Astrocyte (in vitro differentiated cells and primary cell): ENCODE results near the gene TTC31. TPM values are rescaled to one million over a fixed set of nuclear protein-coding genes. Genes with fewer than 3 reads are reported as not detected.

Experiments used
- DNase-seq: peaks from one replicate; pipeline ENCODE4 v3.0.0-alpha.2; 2010; ENCODE audit warnings: low read depth
- FAIRE-seq: peaks from 2 replicates; lab custom pipeline; 2011; peaks lifted over from hg19 to GRCh38; lab: Jason Lieb, UNC
- H2AFZ ChIP-seq: 2 replicates; pipeline ENCODE4 v1.6.0; 2012; ENCODE audit warnings: low read depth, low read length, inconsistent platforms
- H3K27ac ChIP-seq: 2 replicates; pipeline ENCODE4 v1.5.1; 2011; ENCODE audit warnings: low read depth, low read length, inconsistent platforms
- H3K27me3 ChIP-seq: 2 replicates; pipeline ENCODE4 v1.6.0; 2011; ENCODE audit warnings: low read length, inconsistent platforms; ENCODE audit not compliant: insufficient read depth
- H3K36me3 ChIP-seq: 2 replicates; pipeline ENCODE4 v1.5.1; 2011; ENCODE audit warnings: low read length, inconsistent platforms; ENCODE audit not compliant: insufficient read depth
- H3K4me1 ChIP-seq: 2 replicates; pipeline ENCODE4 v1.5.1; 2011; ENCODE audit warnings: low read length, inconsistent platforms; ENCODE audit not compliant: insufficient read depth
- H3K4me2 ChIP-seq: 2 replicates; pipeline ENCODE4 v1.6.0; 2012; ENCODE audit warnings: low read length, inconsistent platforms
- H3K4me3 ChIP-seq: 2 replicates; pipeline ENCODE4 v1.5.1; 2011; ENCODE audit warnings: low read depth, mild to moderate bottlenecking, low read length, inconsistent platforms; ENCODE audit not compliant: insufficient read depth
- H3K79me2 ChIP-seq: 2 replicates; pipeline ENCODE4 v1.6.0; 2012; ENCODE audit warnings: mild to moderate bottlenecking, low read length, inconsistent platforms; ENCODE audit not compliant: insufficient read depth
- H3K9ac ChIP-seq: 2 replicates; pipeline ENCODE4 v1.6.0; 2012; ENCODE audit warnings: mild to moderate bottlenecking, low read length, inconsistent platforms
- H3K9me3 ChIP-seq: 2 replicates; pipeline ENCODE4 v1.5.1; 2012; ENCODE audit warnings: low read depth, mild to moderate bottlenecking, low read length, inconsistent platforms; ENCODE audit not compliant: insufficient read depth
- H4K20me1 ChIP-seq: 2 replicates; pipeline ENCODE4 v1.6.0; 2012; ENCODE audit warnings: low read length, inconsistent platforms; ENCODE audit not compliant: insufficient read depth
- H3K27ac Mint-ChIP-seq: one replicate; pipeline ENCODE4 v1.8.0; 2021; ENCODE audit warnings: mild to moderate bottlenecking, mixed read lengths; ENCODE audit not compliant: unreplicated experiment
- H3K27me3 Mint-ChIP-seq: one replicate; pipeline ENCODE4 v1.8.0; 2021; ENCODE audit warnings: low read depth, mixed read lengths; ENCODE audit not compliant: unreplicated experiment
- H3K36me3 Mint-ChIP-seq: one replicate; pipeline ENCODE4 v1.8.0; 2021; ENCODE audit warnings: low read depth, mixed read lengths; ENCODE audit not compliant: unreplicated experiment
- H3K4me1 Mint-ChIP-seq: one replicate; pipeline ENCODE4 v1.8.0; 2021; ENCODE audit warnings: low read depth, mixed read lengths; ENCODE audit not compliant: unreplicated experiment
- H3K4me3 Mint-ChIP-seq: one replicate; pipeline ENCODE4 v1.8.0; 2021; ENCODE audit warnings: mild to moderate bottlenecking, moderate library complexity, mixed read lengths; ENCODE audit not compliant: unreplicated experiment
- H3K9me3 Mint-ChIP-seq: one replicate; pipeline ENCODE4 v1.8.0; 2021; ENCODE audit warnings: mild to moderate bottlenecking, mixed read lengths; ENCODE audit not compliant: unreplicated experiment
- CTCF ChIP-seq: IDR thresholded peaks from 2 replicates; pipeline ENCODE4 v1.5.1; 2011; ENCODE audit warnings: low read depth, mild to moderate bottlenecking, inconsistent platforms, low read length, moderate library complexity; ENCODE audit not compliant: insufficient read depth
- EZH2 ChIP-seq: IDR thresholded peaks from 2 replicates; pipeline ENCODE4 v1.6.1; 2012; ENCODE audit warnings: mild to moderate bottlenecking, low read length, inconsistent platforms; ENCODE audit not compliant: insufficient read depth
- total RNA-seq: library from RNA; stranded (reverse); gene quantifications from 2 replicates; pipeline ENCODE4 v1.2.1, GENCODE V29; 2021

Gene TTC31
- total RNA-seq, 1 donor from 2014 or later: 12.0 TPM

DNA sequence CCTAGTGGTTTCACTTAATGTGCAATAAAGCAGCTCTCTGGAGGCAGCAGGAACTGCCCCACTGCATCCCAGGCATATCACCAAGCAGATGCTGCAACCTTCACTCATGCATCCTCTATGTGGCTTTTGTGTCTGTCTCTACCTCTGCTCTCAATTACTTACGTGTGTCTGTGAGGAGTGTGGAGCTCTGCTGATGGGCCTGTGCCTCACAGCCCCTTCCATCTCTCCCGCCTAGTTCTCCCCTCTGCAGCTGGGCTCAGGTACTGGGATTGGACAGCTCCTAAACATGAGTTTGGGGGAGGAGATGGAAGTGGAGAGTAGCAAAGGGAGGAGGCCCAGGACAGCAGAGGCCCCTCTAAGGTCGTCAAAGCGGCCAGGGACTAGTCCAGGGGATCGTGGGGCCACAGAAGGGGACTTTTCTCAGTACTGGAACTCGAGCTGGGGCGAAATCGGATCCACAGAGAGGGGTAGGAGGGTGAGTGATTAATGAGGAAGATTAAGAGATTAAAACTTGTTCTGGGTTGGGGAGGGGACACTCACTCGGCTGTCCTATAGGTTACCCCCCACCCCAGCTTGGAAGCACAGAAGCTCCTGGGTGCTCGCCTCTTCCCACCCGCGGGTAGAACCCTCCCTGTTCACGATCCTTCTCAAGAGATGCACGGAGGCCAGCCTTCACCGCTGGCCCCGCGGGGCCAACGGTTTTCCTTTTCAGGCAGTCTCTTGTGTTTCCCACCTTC is 18.6 kb downstream of the TTC31 start:
- DNase-seq (no peak), FAIRE-seq (no peak)
- Mint-ChIP-seq H3K9me3 (no peaks in the 10 kb centered on the region), H3K27me3 (peaks cover 57% of the 10 kb centered on the region), H3K27ac (no peak overlapping the region), H3K36me3 (peaks cover 9% of the 10 kb centered on the region), H3K4me3 (peak overlapping the region; percentile 83), H3K4me1 (peaks cover 25% of the 10 kb centered on the region)
- H4K20me1 ChIP-seq: peaks cover 7% of the 10 kb centered on the region
- no peak overlapping the region for H2AFZ ChIP-seq
- TF ChIP-seq EZH2 (no peak), CTCF (no peak)
- peaks cover 42% of the 10 kb centered on the region for H3K27me3 ChIP-seq
- H3K4me1 ChIP-seq: peaks cover 52% of the 10 kb centered on the region
- H3K36me3 ChIP-seq: peaks cover 4% of the 10 kb centered on the region
- H3K27ac ChIP-seq: no peak overlapping the region
- peaks cover 17% of the 10 kb centered on the region for H3K79me2 ChIP-seq
- no peak overlapping the region for H3K4me3 ChIP-seq
- no peak overlapping the region for H3K9ac ChIP-seq
- H3K4me2 ChIP-seq: peak overlapping the region; percentile 93
- no peaks in the 10 kb centered on the region for H3K9me3 ChIP-seq

DNA sequence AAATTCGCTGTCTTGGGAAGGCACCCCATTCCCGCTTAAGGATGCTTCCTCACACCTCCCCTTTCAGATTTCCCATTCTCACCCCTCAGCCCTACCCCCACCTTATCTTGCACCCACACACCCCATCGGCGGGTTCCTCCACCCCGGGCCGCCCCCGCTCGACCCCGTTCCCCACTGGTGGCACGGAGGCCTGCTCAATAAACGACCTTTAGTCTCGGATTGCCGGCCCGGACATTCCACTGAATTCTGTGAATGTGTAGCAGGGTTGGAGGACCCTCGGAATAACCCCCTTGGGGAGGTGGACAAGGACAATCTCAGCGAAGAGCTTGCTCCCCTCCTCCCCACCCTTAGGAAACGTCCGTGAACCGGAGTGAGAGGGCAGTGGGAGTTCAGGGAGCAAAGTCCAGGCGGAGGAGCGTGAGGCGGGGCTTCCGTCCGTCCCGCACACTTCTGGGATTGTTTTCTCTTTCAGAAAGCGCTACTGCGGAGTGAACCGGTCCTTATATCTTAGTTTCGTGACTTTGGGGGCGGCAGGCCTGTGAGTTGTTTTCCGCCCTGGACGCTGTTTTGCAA is 19.4 kb downstream of the TTC31 start:
- FAIRE-seq (no peak), DNase-seq (no peak)
- Mint-ChIP-seq H3K36me3 (peaks cover 12% of the 10 kb centered on the region), H3K4me1 (peaks cover 29% of the 10 kb centered on the region), H3K27me3 (peaks cover 51% of the 10 kb centered on the region), H3K9me3 (no peaks in the 10 kb centered on the region), H3K27ac (no peak overlapping the region), H3K4me3 (peak overlapping the region; percentile 83)
- H3K9me3 ChIP-seq: no peaks in the 10 kb centered on the region
- no peak overlapping the region for H3K27ac ChIP-seq
- H3K4me2 ChIP-seq: peak overlapping the region; percentile 93
- H2AFZ ChIP-seq: peak overlapping the region; percentile 86
- peaks cover 7% of the 10 kb centered on the region for H4K20me1 ChIP-seq
- peaks cover 58% of the 10 kb centered on the region for H3K4me1 ChIP-seq
- peak overlapping the region; percentile 61 for H3K4me3 ChIP-seq
- TF ChIP-seq CTCF: no peak
- peaks cover 39% of the 10 kb centered on the region for H3K27me3 ChIP-seq
- H3K9ac ChIP-seq: peak overlapping the region; percentile 83
- H3K79me2 ChIP-seq: peaks cover 24% of the 10 kb centered on the region
- peaks cover 4% of the 10 kb centered on the region for H3K36me3 ChIP-seq
